NCI-H748 treated with DMSO at 0.1 percent for 48 hours (cell line): ENCODE measurements around the gene MEFV.
"Not testable (repeated sequence)": the region's sequence is repeated elsewhere in the genome, so short reads cannot be mapped to it uniquely, and the experiment has no call there.

Source experiments
- DNase-seq: peaks from one replicate; lab custom pipeline; 2025; lab: John Stamatoyannopoulos, UW

The MEFV gene

DNA sequence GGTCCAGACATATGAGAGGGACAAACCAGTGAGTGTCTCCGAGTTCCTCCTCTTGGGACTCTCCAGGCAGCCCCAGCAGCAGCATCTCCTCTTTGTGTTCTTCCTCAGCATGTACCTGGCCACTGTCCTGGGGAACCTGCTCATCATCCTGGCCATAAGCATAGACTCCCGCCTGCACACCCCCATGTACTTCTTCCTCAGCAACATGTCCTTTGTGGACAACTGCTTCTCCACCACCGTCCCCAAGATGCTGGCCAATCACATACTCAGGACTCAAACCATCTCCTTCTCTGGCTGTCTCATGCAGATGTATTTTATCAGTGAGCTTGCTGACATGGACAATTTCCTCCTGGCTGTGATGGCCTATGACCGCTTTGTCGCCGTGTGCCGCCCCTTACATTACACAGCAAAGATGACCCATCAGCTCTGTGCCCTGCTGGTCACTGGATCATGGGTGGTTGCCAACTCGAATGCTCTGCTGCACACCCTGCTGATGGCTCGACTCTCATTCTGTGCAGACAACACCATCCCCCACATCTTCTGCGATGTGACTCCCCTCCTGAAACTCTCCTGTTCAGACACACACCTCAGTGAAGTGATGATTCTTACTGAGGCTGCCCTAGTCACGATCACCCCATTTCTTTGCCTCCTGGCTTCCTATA is 40.7 kb downstream of the MEFV start:
- DNase-seq, result no peak

GRCh38 chr16:3214904-3215600 is 41.4 kb downstream of the MEFV start:
- no peak for DNase-seq

- DNase-seq, result no peak
These were observed 43.9 kb downstream of the MEFV start for GRCh38 chr16:3212567-3212966.

DNA sequence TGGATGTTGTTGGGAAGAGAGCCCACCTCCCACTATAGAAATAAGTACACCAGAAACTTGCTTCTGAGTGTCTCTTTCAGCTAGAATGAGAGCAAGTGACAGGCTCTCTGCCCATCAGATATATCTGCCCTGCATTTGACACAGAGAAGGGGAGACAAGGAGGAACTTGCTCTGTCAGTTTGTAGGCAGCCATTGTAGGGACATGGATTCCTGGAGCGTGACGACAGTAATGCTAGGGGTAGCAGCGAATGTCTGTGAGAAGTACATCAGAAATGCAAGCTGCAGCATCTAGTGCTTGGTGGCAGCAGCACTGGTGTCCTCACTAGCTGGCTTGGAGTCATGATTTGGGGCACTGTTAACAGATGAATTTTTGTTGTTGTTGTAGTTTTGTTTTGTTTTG is 44.4 kb downstream of the MEFV start:
- DNase-seq, result no peak

GRCh38 chr16:3207086-3207953 is 49.1 kb downstream of the MEFV start:
- no peak for DNase-seq

DNA sequence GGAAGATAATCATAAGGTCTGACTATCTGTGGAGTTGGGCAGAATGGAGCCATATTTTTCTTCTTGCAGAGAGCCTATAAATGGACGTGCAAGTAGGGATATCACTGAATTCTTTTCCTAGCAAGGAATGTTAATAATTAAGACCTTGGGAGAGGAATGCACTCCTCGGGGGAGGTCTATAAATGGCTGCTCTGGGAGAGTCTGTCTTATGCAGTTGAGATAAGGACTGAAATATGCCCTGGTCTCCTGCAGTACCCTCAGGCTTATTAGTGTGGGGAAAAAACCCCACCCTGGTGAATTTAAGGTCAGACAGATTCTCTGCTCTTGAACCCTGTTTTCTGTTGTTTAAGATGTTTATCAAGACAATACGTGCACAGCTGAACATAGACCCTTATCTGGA is 50.5 kb downstream of the MEFV start:
- DNase-seq, result not testable (repeated sequence)

- DNase-seq, result no peak
These were observed 53.4 kb downstream of the MEFV start for GRCh38 chr16:3202903-3203539.

DNA sequence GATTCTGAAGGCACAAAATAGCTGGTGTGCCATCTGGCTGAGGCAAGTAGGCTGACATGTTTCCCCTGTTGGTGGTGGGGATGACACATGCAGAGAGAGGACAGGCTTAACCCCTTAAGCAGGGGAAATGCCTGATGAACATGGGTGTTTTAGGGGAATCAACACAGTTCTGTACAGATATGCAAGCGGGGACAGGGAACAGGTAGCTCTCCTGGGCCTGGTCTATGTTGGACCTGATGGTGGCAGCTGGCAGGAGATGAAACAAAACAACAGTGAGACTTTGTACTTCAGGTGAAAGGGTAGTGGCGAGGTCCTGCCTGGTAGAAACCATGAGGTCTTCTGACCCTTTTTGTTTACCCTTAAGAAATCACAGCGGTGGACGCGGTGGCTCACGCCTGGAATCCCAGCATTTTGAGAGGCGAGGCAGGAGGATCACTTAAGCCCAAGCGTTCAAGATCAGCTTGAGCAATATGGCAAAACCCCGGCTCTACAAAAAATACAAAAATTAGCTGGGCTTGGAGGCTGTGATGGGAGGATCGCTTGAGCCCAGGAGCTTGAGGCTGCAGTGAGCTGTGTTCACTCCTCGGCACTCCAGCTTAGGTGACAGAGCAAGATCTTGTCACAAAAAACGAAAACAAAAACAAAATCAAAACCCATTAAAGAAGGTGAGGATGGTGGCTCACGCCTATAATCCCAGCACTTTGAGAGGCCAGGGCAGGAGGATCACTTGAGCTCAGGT is 57.9 kb downstream of the MEFV start:
- no peak for DNase-seq

DNA sequence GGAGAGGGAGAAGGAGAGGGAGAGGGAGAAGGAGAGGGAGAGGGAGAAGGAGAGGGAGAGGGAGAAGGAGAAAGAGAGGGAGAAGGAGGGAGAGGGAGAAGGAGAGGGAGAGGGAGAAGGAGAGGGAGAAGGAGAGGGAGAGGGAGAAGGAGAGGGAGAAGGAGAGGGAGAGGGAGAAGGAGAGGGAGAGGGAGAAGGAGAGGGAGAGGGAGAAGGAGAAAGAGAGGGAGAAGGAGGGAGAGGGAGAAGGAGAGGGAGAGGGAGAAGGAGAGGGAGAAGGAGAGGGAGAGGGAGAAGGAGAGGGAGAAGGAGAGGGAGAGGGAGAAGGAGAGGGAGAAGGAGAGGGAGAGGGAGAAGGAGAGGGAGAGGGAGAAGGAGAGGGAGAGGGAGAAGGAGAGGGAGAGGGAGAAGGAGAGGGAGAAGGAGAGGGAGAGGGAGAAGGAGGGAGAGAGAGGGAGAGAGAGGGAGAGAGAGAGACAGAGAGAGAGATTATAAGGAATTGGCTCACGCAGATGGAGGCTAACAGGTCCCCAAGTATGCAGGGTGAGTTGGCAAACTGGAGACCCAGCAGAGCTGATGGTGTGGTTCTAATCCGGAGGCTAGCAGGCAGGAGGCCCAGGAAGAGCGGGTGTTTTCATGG is 58.6 kb downstream of the MEFV start:
- DNase-seq, result not testable (repeated sequence)

GRCh38 chr16:3195975-3196374 is 60.5 kb downstream of the MEFV start:
- DNase-seq, result no peak

DNA sequence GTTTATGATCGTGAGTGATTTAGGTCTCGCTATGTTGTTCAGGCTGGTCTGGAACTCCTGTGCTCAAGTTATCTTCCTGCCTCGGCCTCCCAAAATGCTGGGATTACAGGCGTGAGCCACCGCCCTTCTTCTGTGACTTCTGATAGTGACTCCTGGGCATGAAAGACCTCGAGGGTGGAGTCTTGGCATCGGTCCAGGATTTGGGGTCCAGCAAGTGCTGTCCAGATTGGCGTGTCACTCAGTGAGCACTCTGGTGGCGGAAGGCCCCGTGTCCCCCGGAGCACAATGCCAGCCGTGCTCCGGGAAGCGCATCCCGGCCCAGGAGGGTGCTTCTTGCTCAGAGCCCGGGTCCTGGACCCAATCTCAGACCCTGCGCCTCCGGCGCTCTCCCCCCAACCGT is 61.6 kb downstream of the MEFV start:
- DNase-seq, result no peak

GRCh38 chr16:3193221-3194212 is 62.9 kb downstream of the MEFV start:
- no peak for DNase-seq

- DNase-seq, result no peak
These were observed 63.9 kb downstream of the MEFV start for GRCh38 chr16:3192476-3193019.
